ENCODE data around the gene SLC8A1.

GRCh38 chr2:40218679-40219078, 233.2 kb downstream of the SLC8A1 start:
- no peak for TF ChIP-seq CTCF (conservative IDR thresholded peaks at IDR 0.05; ENCODE audit: low read depth, low read length)
- TF ChIP-seq EZH2 (IDR thresholded peaks at IDR 0.05; ENCODE audit: borderline replicate concordance, low read depth, low read length, poor library complexity, severe bottlenecking): no peak
